Measurements from ENCODE around the gene YPEL4. TPM values are rescaled to one million over a fixed set of nuclear protein-coding genes. Genes with fewer than 3 reads are reported as not detected.
A peak's percentile ranks its signal among the peaks of the same experiment; 100 is the strongest.

Gene YPEL4
- total RNA-seq, 4 donors from 2014 or later = 0.63 to 1.8 (median 1.5) TPM

DNA sequence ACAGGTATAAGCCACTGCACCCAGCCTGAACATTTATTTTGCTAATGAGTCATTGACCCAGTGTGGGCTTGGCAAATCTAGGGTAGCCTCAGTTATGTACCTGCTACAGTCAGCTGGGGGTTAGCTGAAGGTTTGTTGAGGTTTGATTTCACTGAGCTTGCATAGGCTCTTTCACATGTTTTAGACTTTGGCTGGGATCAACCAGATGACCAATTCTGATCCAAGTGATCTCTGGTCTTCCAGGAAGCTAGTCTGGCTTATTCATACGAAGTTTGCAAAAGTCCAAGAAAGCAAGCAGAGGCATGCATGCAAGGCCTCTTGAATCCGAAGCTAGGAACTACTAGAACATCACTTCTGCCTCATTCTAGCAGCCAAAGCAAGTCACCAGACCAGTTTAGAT lies 31.3 kb downstream of the YPEL4 start:
- DNase-seq (ENCODE audit: low spot score) = no peak
- TF ChIP-seq, protein P1, sequence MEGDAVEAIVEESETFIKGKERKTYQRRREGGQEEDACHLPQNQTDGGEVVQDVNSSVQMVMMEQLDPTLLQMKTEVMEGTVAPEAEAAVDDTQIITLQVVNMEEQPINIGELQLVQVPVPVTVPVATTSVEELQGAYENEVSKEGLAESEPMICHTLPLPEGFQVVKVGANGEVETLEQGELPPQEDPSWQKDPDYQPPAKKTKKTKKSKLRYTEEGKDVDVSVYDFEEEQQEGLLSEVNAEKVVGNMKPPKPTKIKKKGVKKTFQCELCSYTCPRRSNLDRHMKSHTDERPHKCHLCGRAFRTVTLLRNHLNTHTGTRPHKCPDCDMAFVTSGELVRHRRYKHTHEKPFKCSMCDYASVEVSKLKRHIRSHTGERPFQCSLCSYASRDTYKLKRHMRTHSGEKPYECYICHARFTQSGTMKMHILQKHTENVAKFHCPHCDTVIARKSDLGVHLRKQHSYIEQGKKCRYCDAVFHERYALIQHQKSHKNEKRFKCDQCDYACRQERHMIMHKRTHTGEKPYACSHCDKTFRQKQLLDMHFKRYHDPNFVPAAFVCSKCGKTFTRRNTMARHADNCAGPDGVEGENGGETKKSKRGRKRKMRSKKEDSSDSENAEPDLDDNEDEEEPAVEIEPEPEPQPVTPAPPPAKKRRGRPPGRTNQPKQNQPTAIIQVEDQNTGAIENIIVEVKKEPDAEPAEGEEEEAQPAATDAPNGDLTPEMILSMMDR (IDR thresholded peaks at IDR 0.05) = no peak
- no peak for ATAC-seq (ENCODE audit: low FRiP score)

- TF ChIP-seq, protein P1 (IDR thresholded peaks at IDR 0.05) = no peak
- ATAC-seq (ENCODE audit: low FRiP score) (no peak), DNase-seq (ENCODE audit: low spot score) (no peak)
Observed at GRCh38 chr11:57616595-57616994, 33.1 kb downstream of the YPEL4 start.

- TF ChIP-seq, protein P1 (IDR thresholded peaks at IDR 0.05) = no peak
- DNase-seq (ENCODE audit: low spot score) (no peak), ATAC-seq (ENCODE audit: low FRiP score) (peak; percentile 14)
Observed at GRCh38 chr11:57615308-57615707, 34.4 kb downstream of the YPEL4 start.

GRCh38 chr11:57614234-57614772 lies 35.4 kb downstream of the YPEL4 start:
- TF ChIP-seq, protein P1 (IDR thresholded peaks at IDR 0.05) = no peak
- no peak for ATAC-seq (ENCODE audit: low FRiP score)

GRCh38 chr11:57610170-57610569 lies 39.5 kb downstream of the YPEL4 start:
- TF ChIP-seq, protein P1 (IDR thresholded peaks at IDR 0.05) = no peak
- DNase-seq (ENCODE audit: low spot score) (no peak), ATAC-seq (ENCODE audit: low FRiP score) (no peak)

More at GRCh38 chr11:57614234-57614772, 35.4 kb downstream of the YPEL4 start:
- DNase-seq (ENCODE audit: low spot score) = no peak

DNA sequence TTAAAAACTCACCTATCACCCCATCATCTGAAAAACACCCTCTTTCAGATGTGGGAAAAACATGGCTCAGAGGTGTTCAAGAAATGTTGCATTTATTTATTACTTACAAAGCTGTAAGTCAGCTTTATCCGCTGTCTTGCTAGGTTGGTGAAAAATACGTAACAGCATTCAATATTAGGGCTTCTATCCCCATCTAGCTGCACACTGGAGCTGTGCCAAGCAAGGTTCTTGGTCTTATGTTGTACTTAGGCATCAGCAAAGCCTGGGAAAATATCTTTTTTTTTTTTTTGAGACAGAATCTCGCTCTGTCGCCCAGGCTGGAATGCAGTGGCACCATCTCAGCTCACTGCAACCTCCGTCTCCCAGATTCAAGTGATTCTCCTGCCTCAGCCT lies 44.7 kb downstream of the YPEL4 start:
- TF ChIP-seq, protein P1 (IDR thresholded peaks at IDR 0.05) = no peak
- ATAC-seq (ENCODE audit: low FRiP score) = no peak
- DNase-seq (ENCODE audit: low spot score) = no peak

DNA sequence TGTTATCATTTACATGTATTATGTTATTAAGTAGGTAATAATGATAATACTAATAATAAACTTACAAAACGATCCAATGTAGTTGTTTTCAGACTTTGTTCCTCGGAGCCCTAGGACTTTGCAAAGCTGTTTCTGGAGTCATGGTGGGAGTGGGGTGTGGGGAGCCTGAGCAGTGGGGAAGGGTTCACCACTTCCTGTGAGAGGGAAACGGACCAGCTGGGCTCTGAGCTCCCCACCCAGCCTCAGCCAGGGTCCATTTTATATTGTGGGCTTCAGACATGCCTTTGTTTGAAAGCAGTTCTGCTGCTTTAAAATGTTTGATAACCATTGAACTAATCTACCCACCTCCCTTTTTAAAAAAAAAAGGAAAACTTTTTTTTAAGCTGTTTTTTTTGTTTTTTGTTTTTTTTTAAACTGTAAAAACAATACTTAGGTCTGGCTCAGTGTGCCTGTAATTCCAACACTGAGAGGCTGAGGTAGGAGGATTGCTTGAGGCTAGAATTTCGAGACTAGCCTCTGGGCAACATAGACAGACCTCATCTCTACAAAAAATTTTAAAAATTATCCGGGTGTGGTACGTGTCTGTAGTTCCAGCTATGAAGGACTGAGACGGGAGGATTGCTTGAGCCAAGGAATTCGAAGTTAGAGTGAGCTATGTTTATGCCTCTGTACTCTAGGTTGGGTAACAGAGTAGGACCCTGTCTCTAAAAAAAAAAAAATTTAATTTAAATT lies 45.2 kb downstream of the YPEL4 start:
- DNase-seq (ENCODE audit: low spot score) = no peak
- no peak for ATAC-seq (ENCODE audit: low FRiP score)
- TF ChIP-seq, protein P1 (IDR thresholded peaks at IDR 0.05) = no peak
